Neural cell (in vitro differentiated cells): Measurements from ENCODE around the gene GNPTG.

Source experiments
- CTCF ChIP-seq: fragments of 450-650 bp; IDR thresholded peaks from 2 replicates; pipeline ENCODE4 v1.5.1; 2014; ENCODE audit warnings: antibody characterized with exemption, mild to moderate bottlenecking, moderate library complexity; ENCODE audit not compliant: poor library complexity, severe bottlenecking
- EP300 ChIP-seq: fragments of 450-650 bp; conservative IDR thresholded peaks from 2 replicates; pipeline ENCODE4 v1.6.1; 2014; ENCODE audit warnings: antibody characterized with exemption, mild to moderate bottlenecking, moderate library complexity; ENCODE audit not compliant: poor library complexity, severe bottlenecking
- EZH2 ChIP-seq: fragments of 200-600, 300-800 bp; shearing (Covaris generic), sonication (generic); IDR thresholded peaks from 2 replicates; pipeline ENCODE4 v1.6.1; 2014; ENCODE audit warnings: antibody characterized with exemption, low read length, borderline replicate concordance, mild to moderate bottlenecking; ENCODE audit not compliant: insufficient read depth, poor library complexity, severe bottlenecking
- MXI1 ChIP-seq: fragments of 450-650 bp; conservative IDR thresholded peaks from 2 replicates; pipeline ENCODE4 v1.6.1; 2014; ENCODE audit warnings: antibody characterized with exemption, mild to moderate bottlenecking; ENCODE audit not compliant: poor library complexity, severe bottlenecking
- POLR2AphosphoS5 ChIP-seq: IDR thresholded peaks from 2 replicates; pipeline ENCODE4 v1.6.1; 2012
- REST ChIP-seq: IDR thresholded peaks from 2 replicates; pipeline ENCODE4 v1.6.1; 2012; ENCODE audit warnings: borderline replicate concordance
- SMC3 ChIP-seq: fragments of 450-650 bp; conservative IDR thresholded peaks from 2 replicates; pipeline ENCODE4 v1.6.1; 2014; ENCODE audit warnings: antibody characterized with exemption, mild to moderate bottlenecking, moderate library complexity; ENCODE audit not compliant: poor library complexity
- TAF1 ChIP-seq: IDR thresholded peaks from 2 replicates; pipeline ENCODE4 v1.6.1; 2012; ENCODE audit warnings: low read depth

GRCh38 chr16:1316033-1316405, 35.7 kb upstream of the GNPTG start:
- TF ChIP-seq CTCF = no peak
- no peak for TF ChIP-seq POLR2AphosphoS5
- no peak for TF ChIP-seq EZH2
- TF ChIP-seq MXI1 = no peak
- no peak for TF ChIP-seq EP300
- no peak for TF ChIP-seq REST
- TF ChIP-seq TAF1 = no peak
- TF ChIP-seq SMC3 = no peak
